GM18858 (cell line): ENCODE results near the gene GSTO1.

Source experiments
- ATAC-seq: cut with Tn5 transposase; IDR thresholded peaks from one replicate; pipeline ENCODE4 v1.9.1; 2021; ENCODE audit not compliant: unreplicated experiment

GSTO1 gene

GRCh38 chr10:104274762-104275721 is 20.4 kb downstream of the GSTO1 start:
- no peak for ATAC-seq

- ATAC-seq: no peak
Observed at GRCh38 chr10:104276192-104276591, 21.5 kb downstream of the GSTO1 start.

GRCh38 chr10:104277785-104278184 is 23.1 kb downstream of the GSTO1 start:
- no peak for ATAC-seq

GRCh38 chr10:104279550-104280259 is 25.0 kb downstream of the GSTO1 start:
- ATAC-seq: no peak

GRCh38 chr10:104281694-104282093 is 27.0 kb downstream of the GSTO1 start:
- ATAC-seq: no peak

- ATAC-seq: no peak
Observed at GRCh38 chr10:104284846-104285245, 30.2 kb downstream of the GSTO1 start.

- no peak for ATAC-seq
Observed at GRCh38 chr10:104286939-104287338, 32.2 kb downstream of the GSTO1 start.

- no peak for ATAC-seq
Observed at GRCh38 chr10:104288355-104288754, 33.7 kb downstream of the GSTO1 start.

- ATAC-seq: peak; percentile 97
Observed at GRCh38 chr10:104291439-104291951, 36.8 kb downstream of the GSTO1 start.

- no peak for ATAC-seq
Observed at GRCh38 chr10:104293011-104293410, 38.3 kb downstream of the GSTO1 start.

GRCh38 chr10:104293781-104294321 is 39.2 kb downstream of the GSTO1 start:
- ATAC-seq: no peak

GRCh38 chr10:104296687-104297436 is 42.2 kb downstream of the GSTO1 start:
- no peak for ATAC-seq

GRCh38 chr10:104297697-104298660 is 43.3 kb downstream of the GSTO1 start:
- no peak for ATAC-seq

GRCh38 chr10:104299031-104299904 is 44.6 kb downstream of the GSTO1 start:
- ATAC-seq: no peak

GRCh38 chr10:104300002-104300735 is 45.5 kb downstream of the GSTO1 start:
- no peak for ATAC-seq

GRCh38 chr10:104300736-104301292 is 46.1 kb downstream of the GSTO1 start:
- no peak for ATAC-seq

- ATAC-seq: no peak
Observed at GRCh38 chr10:104301907-104302690, 47.4 kb downstream of the GSTO1 start.
